GM12878 (cell line): ENCODE results near the gene CEP78. TPM values are rescaled to one million over a fixed set of nuclear protein-coding genes. Genes with fewer than 3 reads are reported as not detected.

Source experiments
- ATAC-seq: fragments of 200-7000 bp; cut with Tn5 transposase; 3 replicates; pipeline ENCODE4 v1.9.1; 2020; ENCODE audit warnings: mild to moderate bottlenecking, moderate library complexity
- BruUV-seq: library from RNA; stranded (reverse); fragments of 400-500 nt; replicated peaks from 2 replicates; lab custom pipeline; 2021; lab: Mats Ljungman, UMichigan
- CTCF ChIA-PET: fragments of 300-600 bp; sonication (Branson Sonifier 250); formaldehyde crosslinking; extraction: SDS; loops from one replicate; lab custom pipeline; 2021; ENCODE audit warnings: inconsistent platforms; lab: Yijun Ruan, JAX
- POLR2A ChIA-PET: fragments of 350-600 bp; formaldehyde crosslinking; extraction: SDS; loops from one replicate; lab custom pipeline; 2021; ENCODE audit warnings: inconsistent platforms; lab: Charles Lee
- RAD21 ChIA-PET: fragments of 300-600 bp; sonication (Branson Sonifier 250); formaldehyde crosslinking; loops from one replicate; lab custom pipeline; 2023; ENCODE audit warnings: antibody characterized with exemption; ENCODE audit not compliant: unreplicated experiment; lab: Charles Lee
- SMC1A ChIA-PET: fragments of 300-600 bp; sonication (Branson Sonifier 250); formaldehyde crosslinking; loops from one replicate; lab custom pipeline; 2023; ENCODE audit not compliant: unreplicated experiment, uncharacterized antibody; lab: Charles Lee
- DNase-seq: peaks from one replicate; pipeline ENCODE4 v3.0.0-alpha.2; 2011; ENCODE audit warnings: low read depth, low spot score
- FAIRE-seq: peaks from 3 replicates; lab custom pipeline; 2011; peaks lifted over from hg19 to GRCh38; lab: Jason Lieb, UNC
- H2AFZ ChIP-seq: 2 replicates; pipeline ENCODE4 v1.6.0; 2011; ENCODE audit warnings: low read depth, low read length, control low read depth; ENCODE audit not compliant: control insufficient read depth
- H3K27ac ChIP-seq: 2 replicates; pipeline ENCODE4 v1.5.1; 2011; ENCODE audit warnings: control low read depth; ENCODE audit not compliant: control insufficient read depth, insufficient read depth
- H3K27me3 ChIP-seq, 2 experiments: replicated peaks in 1 of 2; 2 replicates each; pipeline versions ENCODE4 v1.6.0 to v1.6.1; 2011; ENCODE audit warnings: low read length in 1 of 2; ENCODE audit not compliant: control insufficient read depth in 2 of 2, insufficient read depth in 2 of 2
- H3K36me3 ChIP-seq, 2 experiments: 2 replicates each; pipeline ENCODE4 v1.5.1; 2011; ENCODE audit warnings: low read length in 1 of 2; ENCODE audit not compliant: control insufficient read depth in 2 of 2, insufficient read depth in 2 of 2
- H3K4me1 ChIP-seq: 2 replicates; pipeline ENCODE4 v1.6.1; 2011; ENCODE audit warnings: mild to moderate bottlenecking, low read length, moderate library complexity, mixed read lengths; ENCODE audit not compliant: control insufficient read depth, insufficient read depth
- H3K4me2 ChIP-seq: 2 replicates; pipeline ENCODE4 v1.6.0; 2011; ENCODE audit warnings: control low read depth; ENCODE audit not compliant: control insufficient read depth, insufficient read depth
- H3K4me3 ChIP-seq: fragments of 200-600 bp; sonication (generic); 2 replicates; pipeline ENCODE4 v1.5.1; 2016
- H3K79me2 ChIP-seq: 2 replicates; pipeline ENCODE4 v1.6.0; 2011; ENCODE audit warnings: low read length; ENCODE audit not compliant: control insufficient read depth, insufficient read depth
- H3K9ac ChIP-seq: 2 replicates; pipeline ENCODE4 v1.8.0; 2011; ENCODE audit warnings: low read length, control low read depth, mixed read lengths; ENCODE audit not compliant: control insufficient read depth, insufficient read depth
- H3K9me3 ChIP-seq: replicated peaks from 3 replicates; pipeline ENCODE4 v1.5.1; 2011; ENCODE audit warnings: mild to moderate bottlenecking, low read length; ENCODE audit not compliant: control insufficient read depth, insufficient read depth
- H4K20me1 ChIP-seq: 2 replicates; pipeline ENCODE4 v1.6.0; 2011; ENCODE audit not compliant: control insufficient read depth, insufficient read depth
- BACH1 ChIP-seq: fragments of 450-650 bp; IDR thresholded peaks from 2 replicates; pipeline ENCODE4 v1.6.1; 2017; ENCODE audit warnings: mild to moderate bottlenecking, borderline replicate concordance
- BHLHE40 ChIP-seq, 2 experiments: fragments of 450-650 bp in 1 of 2; IDR thresholded peaks; 2 replicates each; pipeline ENCODE4 v1.6.1; 2011 to 2017; ENCODE audit warnings: low read depth in 2 of 2, borderline replicate concordance in 1 of 2, improper control_type of control experiment in 1 of 2, low read length in 1 of 2, mild to moderate bottlenecking in 1 of 2
- CEBPB ChIP-seq, 2 experiments: fragments of 150-350 bp in 1 of 2; IDR thresholded peaks; 2 replicates each; pipeline ENCODE4 v1.6.1; 2012 to 2014; ENCODE audit warnings: low read depth in 2 of 2, low read length in 2 of 2, borderline replicate concordance in 1 of 2, inconsistent platforms in 1 of 2
- CHD1 ChIP-seq: IDR thresholded peaks from 2 replicates; pipeline ENCODE4 v1.6.1; 2012; ENCODE audit warnings: low read depth, low read length, improper control_type of control experiment
- CREM ChIP-seq: IDR thresholded peaks from 2 replicates; pipeline ENCODE4 v1.6.1; 2014; ENCODE audit warnings: antibody characterized with exemption, low read depth
- FOS ChIP-seq: IDR thresholded peaks from 3 replicates; pipeline ENCODE4 v1.6.1; 2011; ENCODE audit warnings: borderline replicate concordance; ENCODE audit not compliant: insufficient read length; ENCODE audit errors: extremely low read depth
- MTA3 ChIP-seq: IDR thresholded peaks from 2 replicates; pipeline ENCODE4 v1.6.1; 2012; ENCODE audit warnings: low read length, inconsistent platforms, borderline replicate concordance
- MYB ChIP-seq: fragments of 150-350 bp; IDR thresholded peaks from 2 replicates; pipeline ENCODE4 v1.6.1; 2014; ENCODE audit warnings: mild to moderate bottlenecking, low read depth, low read length, borderline replicate concordance
- NR2C2 ChIP-seq: IDR thresholded peaks from 2 replicates; pipeline ENCODE4 v1.6.1; 2011; ENCODE audit warnings: borderline replicate concordance, low read depth; ENCODE audit not compliant: control insufficient read depth, insufficient read length
- PML ChIP-seq: IDR thresholded peaks from 2 replicates; pipeline ENCODE4 v1.6.1; 2012; ENCODE audit warnings: low read length, inconsistent platforms
- WGBS: methylation state at CpG from one replicate; pipeline ENCODE4 v1.1.6; 2016; ENCODE audit warnings: low lambda C conversion rate; ENCODE audit not compliant: insufficient replicate concordance, insufficient coverage; ENCODE audit errors: missing lambda C conversion rate; 5-methylcytosine and 5-hydroxymethylcytosine counted together
- in situ Hi-C: fragments of 300-500 bp; cut with MboI; formaldehyde crosslinking; loops from 9 replicates; pipeline ENCODE4 v1.14.3; 2018; ENCODE audit warnings: mixed read lengths
- intact Hi-C: fragments of 100-400 bp; cut with micrococcal nuclease; formaldehyde crosslinking; loops from one replicate; pipeline ENCODE4 v1.14.2; 2022; ENCODE audit not compliant: unreplicated experiment
- polyA plus RNA-seq, 11 experiments: library from polyadenylated mRNA; depleted of rRNA in 4 of 11; unstranded in 6 of 11; stranded (reverse) in 5 of 11; fragments of >200 nt; fragmentation: Nextera tagmentation in 4 of 11; fragmentation: Illumina TruSeq in 1 of 11; extraction: Ambion mirVana in 4 of 11; extraction: Trizol in 1 of 11; gene quantifications; 1 replicate in 1 of 11; 2 replicates in 10 of 11; pipeline versions ENCODE4 v1.2.1 to v1.2.3, GENCODE V29; 2011 to 2016; ENCODE audit warnings: inconsistent platforms in 2 of 11, missing spikeins in 2 of 11, low read depth in 1 of 11
- small RNA-seq: library from RNA; depleted of rRNA; stranded (forward); fragments of <200 nt; gene quantifications from one replicate; pipeline ENCODE3, GENCODE V24; 2014
- total RNA-seq, 4 experiments: library from RNA; depleted of rRNA in 3 of 4; stranded (reverse); fragments of >200 nt in 3 of 4; fragmentation: Illumina TruSeq in 1 of 4; extraction: Trizol in 1 of 4; gene quantifications; 2 replicates each; pipeline versions ENCODE4 v1.2.1 to v1.2.3, GENCODE V29; 2013 to 2021

CEP78 gene
- total and polyA plus RNA-seq, 10 of the 15 experiments (the other 5 are each of a cell fraction or from before 2014, with no cell fraction given), result 4.1 to 44.9 (median 27.9) TPM

DNA sequence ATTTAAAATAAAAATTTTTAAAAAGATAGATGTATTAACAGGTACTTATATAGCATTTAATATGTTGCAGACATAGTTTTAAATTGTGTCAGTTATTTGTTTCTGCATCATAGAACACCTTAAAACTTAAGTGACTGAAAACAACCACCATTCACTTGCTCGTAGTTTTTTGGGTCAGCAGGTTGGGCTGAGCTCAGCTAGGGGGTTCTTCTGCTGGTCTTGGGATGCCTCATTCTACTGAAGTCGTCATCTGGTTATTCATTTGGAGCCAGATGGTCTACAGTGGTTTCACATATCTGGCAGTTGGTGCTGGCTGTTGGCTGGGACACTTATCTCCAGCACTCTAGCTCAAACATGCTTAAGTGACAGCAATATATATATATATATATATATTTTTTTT lies 90.7 kb downstream of the CEP78 start:
- no peak overlapping the region for H3K4me3 ChIP-seq
- H3K79me2 ChIP-seq, result no peaks in the 10 kb centered on the region
- 75% methylated on average over 2 of the region's 2 CpGs for WGBS
- ChIA-PET POLR2A (no interaction called here), CTCF (interaction anchor here (0.8 kb wide), 1 partner anchor 10 kb away, joined by 3 read pairs; no protein-coding TSS in a partner anchor), SMC1A (no interaction called here), RAD21 (no interaction called here)
- no peaks in the 10 kb centered on the region for H4K20me1 ChIP-seq
- H3K9me3 ChIP-seq, result no peaks in the 10 kb centered on the region
- FAIRE-seq, result no peak
- no peaks in the 10 kb centered on the region for H3K4me1 ChIP-seq
- no peak for DNase-seq
- H3K4me2 ChIP-seq, result no peak overlapping the region
- BruUV-seq, result no TSS peak
- intact Hi-C loops, result no loop called here
- H3K27me3 ChIP-seq, result no peaks in the 10 kb centered on the region
- no peak for ATAC-seq
- H3K36me3 ChIP-seq, result peaks cover 0 to 2% of the 10 kb centered on the region in 2 experiments; a peak in 1 of 4 replicates
- in situ Hi-C loops, result no loop called here
- no peak overlapping the region for H3K27ac ChIP-seq
- TF ChIP-seq NR2C2 (no peak), CHD1 (no peak), CEBPB (IDR thresholded peaks at IDR 0.05; ENCODE audit: borderline replicate concordance in 1 of 2, low read depth in 2 of 2, low read length in 2 of 2) (no peak), CREM (no peak), BHLHE40 (IDR thresholded peaks at IDR 0.05; ENCODE audit: borderline replicate concordance in 1 of 2, low read depth in 2 of 2, low read length in 1 of 2) (no peak), MTA3 (no peak), PML (no peak), FOS (no peak), BACH1 (no peak), MYB (no peak)
- H3K9ac ChIP-seq, result no peak overlapping the region
- no peak overlapping the region for H2AFZ ChIP-seq

Small RNA genes lying within 50 kb of the gene (small RNA-seq; reads per million reads assigned to genes)
- gene AL353705.4, result not detected

Other genes starting within 250 kb of the CEP78 start
- 0.16 and 0.40 TPM in 2 replicates for gene GNAQ, start 204.3 kb upstream of the CEP78 start, total RNA-seq (2014; rRNA removed)
- 0.31 and 0.37 TPM in 2 replicates for gene GNAQ, start 204.3 kb upstream of the CEP78 start, total RNA-seq (2014; rRNA removed; fragmentation: Illumina TruSeq; extraction: Trizol)
- gene GNAQ, start 204.3 kb upstream of the CEP78 start, total RNA-seq (2021), result 1.0 and 1.1 TPM in 2 replicates
- gene GNAQ, start 204.3 kb upstream of the CEP78 start, polyA plus RNA-seq (2011; rRNA removed), result 47.2 and 61.4 TPM in 2 replicates
- gene GNAQ, start 204.3 kb upstream of the CEP78 start, polyA plus RNA-seq (2014; fragmentation: Illumina TruSeq; extraction: Trizol), result 1.1 and 1.3 TPM in 2 replicates
- under 1 TPM; 0.15 to 0.50 TPM for gene GNAQ, start 204.3 kb upstream of the CEP78 start, polyA plus RNA-seq (2014; fragmentation: Nextera tagmentation; extraction: Ambion mirVana)
- gene GNAQ, start 204.3 kb upstream of the CEP78 start, polyA plus RNA-seq (2014; rRNA removed), result 0.41 and 1.0 TPM in 2 replicates
- under 1 TPM; 0.32 to 0.48 TPM for gene GNAQ, start 204.3 kb upstream of the CEP78 start, polyA plus RNA-seq (2016; fragmentation: Nextera tagmentation; extraction: Ambion mirVana)
- 35.1 and 46.7 TPM in 2 replicates for gene PSAT1, start 61.0 kb downstream of the CEP78 start, total RNA-seq (2014; rRNA removed)
- gene PSAT1, start 61.0 kb downstream of the CEP78 start, total RNA-seq (2014; rRNA removed; fragmentation: Illumina TruSeq; extraction: Trizol), result 35.3 and 36.7 TPM in 2 replicates
- gene PSAT1, start 61.0 kb downstream of the CEP78 start, total RNA-seq (2021), result 44.5 and 47.2 TPM in 2 replicates
- 50.3 and 75.5 TPM in 2 replicates for gene PSAT1, start 61.0 kb downstream of the CEP78 start, polyA plus RNA-seq (2011; rRNA removed)
- 55.1 and 59.2 TPM in 2 replicates for gene PSAT1, start 61.0 kb downstream of the CEP78 start, polyA plus RNA-seq (2014; fragmentation: Illumina TruSeq; extraction: Trizol)
- 10 to 100 TPM; 53.6 to 70.2 TPM for gene PSAT1, start 61.0 kb downstream of the CEP78 start, polyA plus RNA-seq (2014; fragmentation: Nextera tagmentation; extraction: Ambion mirVana)
- gene PSAT1, start 61.0 kb downstream of the CEP78 start, polyA plus RNA-seq (2014; rRNA removed), result 39.4 and 46.0 TPM in 2 replicates
- gene PSAT1, start 61.0 kb downstream of the CEP78 start, polyA plus RNA-seq (2016; fragmentation: Nextera tagmentation; extraction: Ambion mirVana), result 100 to 1,000 TPM; 122 to 126 TPM